Esophagus (tissue), 2 donors: ENCODE data around the gene CABLES1. TPM values are rescaled to one million over a fixed set of nuclear protein-coding genes. Genes with fewer than 3 reads are reported as not detected.

ENCODE experiments used
- H3K27ac ChIP-seq, 2 donors: one replicate each; pipeline ENCODE4 v1.5.1; 2013; ENCODE audit warnings: low read depth in 2 of 2, mild to moderate bottlenecking in 2 of 2, inconsistent platforms in 1 of 2, low read length in 1 of 2, moderate library complexity in 1 of 2
- H3K27me3 ChIP-seq, 2 donors: one replicate each; pipeline ENCODE4 v1.6.1; 2013; ENCODE audit warnings: low read length in 2 of 2, control low read depth in 1 of 2, mild to moderate bottlenecking in 1 of 2; ENCODE audit not compliant: insufficient read depth in 2 of 2, control insufficient read depth in 1 of 2
- H3K36me3 ChIP-seq, 2 donors: one replicate each; pipeline ENCODE4 v1.6.1; 2013; ENCODE audit warnings: low read length in 1 of 2; ENCODE audit not compliant: control insufficient read depth in 2 of 2, insufficient read depth in 2 of 2
- H3K4me1 ChIP-seq, 2 donors: one replicate each; pipeline ENCODE4 v1.6.1; 2013; ENCODE audit warnings: low read length in 1 of 2; ENCODE audit not compliant: control insufficient read depth in 2 of 2, insufficient read depth in 2 of 2
- H3K4me3 ChIP-seq, 2 donors: one replicate each; pipeline ENCODE4 v1.5.1; 2013; ENCODE audit warnings: low read length in 2 of 2, mild to moderate bottlenecking in 2 of 2, low read depth in 1 of 2, moderate library complexity in 1 of 2
- H3K9me3 ChIP-seq, 2 donors: one replicate each; pipeline ENCODE4 v1.6.1; 2013; ENCODE audit warnings: mild to moderate bottlenecking in 2 of 2, low read depth in 1 of 2, low read length in 1 of 2, moderate library complexity in 1 of 2; ENCODE audit not compliant: control insufficient read depth in 2 of 2, insufficient read depth in 1 of 2
- WGBS, 2 donors: extraction: QIAGEN DNeasy Blood & Tissue Kit; methylation state at CpG; one replicate each; pipeline ENCODE4 v1.1.7; 2013; 5-methylcytosine and 5-hydroxymethylcytosine counted together
- polyA plus RNA-seq, 2 donors: library from polyadenylated mRNA; stranded (reverse); fragments of 200-250 nt; gene quantifications; one replicate each; pipeline ENCODE4 v1.2.3, GENCODE V29; 2013
- donor health status: healthy with polysubstance abuse.
- donor health status: Bipolar disorder and iron deficiency.

Gene CABLES1
- polyA plus RNA-seq, 2 donors: 3.8 to 10.0 TPM

DNA sequence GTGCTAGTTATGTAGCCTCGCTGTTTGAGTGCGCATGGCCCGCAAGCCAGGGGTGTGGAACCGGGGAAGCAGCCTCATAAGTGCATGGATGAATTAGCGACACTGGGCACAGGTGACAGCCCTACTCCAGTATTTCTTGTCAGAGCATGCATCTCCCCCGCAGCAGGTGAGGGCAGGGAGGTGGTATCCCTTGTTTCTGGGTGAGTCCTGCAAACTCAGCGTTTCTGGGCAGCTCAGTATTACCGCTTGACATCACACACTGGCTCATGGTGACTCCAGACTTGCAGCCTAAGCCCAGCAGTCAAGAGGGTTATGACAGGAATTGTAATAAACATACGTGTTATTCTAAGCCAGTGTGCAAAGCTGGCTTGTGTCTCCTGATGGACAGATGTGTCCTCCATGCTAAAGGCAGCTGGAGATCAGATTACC, 2.5 kb downstream of the CABLES1 start:
- no peaks in the 10 kb centered on the region for H3K36me3 ChIP-seq
- peaks cover 0 to 2% of the 10 kb centered on the region in 2 donors for H3K9me3 ChIP-seq
- H3K27ac ChIP-seq: peak overlapping the region; percentile 15 to 67
- peaks cover 11 to 20% of the 10 kb centered on the region in 2 donors for H3K4me1 ChIP-seq
- 52 to 64% methylated on average over 9 of the region's 9 CpGs for WGBS, 2 donors
- H3K27me3 ChIP-seq: no peaks in the 10 kb centered on the region
- peak overlapping the region in 1 of 2 donors; percentile 75 for H3K4me3 ChIP-seq

DNA sequence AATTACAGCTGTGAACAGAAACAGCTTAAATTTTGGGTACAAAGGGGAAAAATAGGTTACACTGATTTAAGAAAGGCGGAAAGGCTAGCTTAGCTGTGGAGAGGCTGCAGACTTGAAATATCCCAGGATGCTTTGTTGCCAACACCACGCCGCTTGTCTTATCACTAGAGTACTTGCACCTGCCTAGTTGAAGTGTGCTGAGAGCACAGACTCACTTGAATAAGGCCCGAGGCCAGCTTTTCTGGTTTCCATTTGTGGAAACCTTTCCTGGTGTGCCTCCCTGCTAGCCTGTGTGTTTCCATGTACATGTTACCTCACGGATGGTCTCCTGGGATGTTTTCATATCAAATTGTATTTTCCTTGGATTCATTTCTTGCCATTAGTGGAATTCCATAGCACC, 3.2 kb downstream of the CABLES1 start:
- Histone ChIP-seq H3K4me3 (no peak overlapping the region), H3K4me1 (peaks cover 12 to 24% of the 10 kb centered on the region in 2 donors), H3K27ac (no peak overlapping the region), H3K36me3 (no peaks in the 10 kb centered on the region), H3K27me3 (no peaks in the 10 kb centered on the region), H3K9me3 (peaks cover 0 to 2% of the 10 kb centered on the region in 2 donors)
- WGBS, 2 donors: 57 to 76% methylated on average over 5 of the region's 5 CpGs

DNA sequence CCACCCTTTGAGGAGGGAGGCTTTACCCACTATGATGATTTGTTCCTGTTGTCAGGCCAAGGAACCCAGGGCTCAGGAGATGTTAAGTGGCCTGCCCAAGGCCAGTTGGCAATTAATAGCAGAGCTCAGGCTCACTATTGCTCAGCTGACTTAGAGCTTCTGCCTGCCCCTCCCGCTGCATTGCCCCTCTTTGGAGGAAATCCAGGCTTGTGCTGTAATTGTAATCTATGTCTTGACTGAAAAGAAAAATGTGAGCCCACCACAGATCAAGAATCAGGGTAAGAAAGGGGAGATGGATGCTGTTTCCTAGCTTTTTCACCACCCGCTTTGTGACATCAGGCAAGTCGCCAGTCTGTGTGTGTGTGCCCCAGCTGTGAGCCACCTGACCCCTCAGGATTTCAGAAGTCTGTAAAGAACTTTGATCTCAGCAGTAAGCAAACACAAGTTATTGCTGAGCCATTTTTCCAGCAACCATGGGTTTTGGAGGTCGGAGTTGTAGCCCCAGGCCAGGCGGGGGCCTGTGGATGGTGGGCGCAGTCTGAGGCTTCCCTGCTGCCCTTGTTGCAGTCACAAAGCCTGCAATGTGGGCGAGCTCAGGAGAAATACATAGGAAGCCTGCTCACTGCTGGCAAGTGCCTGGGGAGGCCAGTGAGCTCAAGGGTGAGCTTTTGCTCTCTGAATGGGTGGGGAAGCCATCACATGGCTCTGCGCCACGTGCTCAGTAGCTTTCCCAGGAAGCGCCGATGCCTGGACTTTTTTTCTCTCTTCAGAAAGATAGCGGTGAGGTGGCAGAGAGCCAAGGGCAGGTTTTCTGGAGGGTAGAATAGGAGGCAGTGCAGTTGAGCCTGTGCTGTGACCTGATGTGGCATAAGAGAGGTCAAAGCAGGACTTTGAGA, 6.1 kb downstream of the CABLES1 start:
- H3K36me3 ChIP-seq: no peaks in the 10 kb centered on the region
- H3K4me3 ChIP-seq: no peak overlapping the region
- peaks cover 0 to 2% of the 10 kb centered on the region in 2 donors for H3K9me3 ChIP-seq
- H3K27me3 ChIP-seq: no peaks in the 10 kb centered on the region
- peaks cover 17 to 25% of the 10 kb centered on the region in 2 donors for H3K4me1 ChIP-seq
- WGBS, 2 donors: 48 to 54% methylated on average over 12 of the region's 12 CpGs
- H3K27ac ChIP-seq: no peak overlapping the region

DNA sequence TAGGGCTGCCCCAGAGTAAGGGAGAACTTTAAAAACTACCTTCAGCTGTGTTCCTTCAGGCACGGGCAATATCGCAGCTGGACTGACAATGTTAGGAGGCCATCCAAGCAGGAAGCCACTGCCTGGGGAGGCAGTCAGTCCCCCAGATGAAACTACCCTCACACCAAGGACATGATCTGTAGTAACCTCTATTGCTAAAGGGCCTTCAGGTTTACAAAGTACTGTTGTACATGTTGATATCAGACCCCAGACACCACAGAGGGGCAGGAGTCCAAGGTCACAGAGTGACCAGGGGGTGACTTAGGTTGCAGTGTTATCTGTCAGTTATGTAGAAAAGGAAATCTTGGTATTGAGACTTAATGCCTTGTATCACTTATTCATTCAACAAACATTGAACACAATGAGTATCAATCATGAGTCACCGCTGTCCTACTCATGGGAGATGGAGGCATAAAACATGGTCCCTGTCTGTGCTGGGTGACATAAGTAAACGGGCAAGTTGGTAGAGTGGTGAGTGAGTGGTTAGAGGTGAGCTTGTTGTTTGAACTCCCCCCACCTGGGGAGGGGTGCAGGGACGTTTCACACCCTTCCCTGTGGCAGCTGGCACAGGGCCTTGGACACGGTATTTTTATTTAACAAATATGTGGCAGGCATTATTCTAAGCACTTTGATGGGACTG, 7.1 kb downstream of the CABLES1 start:
- Histone ChIP-seq H3K27me3 (no peaks in the 10 kb centered on the region), H3K4me1 (peaks cover 17 to 25% of the 10 kb centered on the region in 2 donors), H3K4me3 (no peak overlapping the region), H3K9me3 (peaks cover 0 to 2% of the 10 kb centered on the region in 2 donors), H3K27ac (peak overlapping the region; percentile 72 to 91), H3K36me3 (no peaks in the 10 kb centered on the region)
- 48 to 52% methylated on average over 6 of the region's 6 CpGs for WGBS, 2 donors

GRCh38 chr18:23143016-23143814, 7.9 kb downstream of the CABLES1 start:
- Histone ChIP-seq H3K4me3 (no peak overlapping the region), H3K4me1 (peaks cover 15 to 22% of the 10 kb centered on the region in 2 donors)
- WGBS, 2 donors: 29 to 34% methylated on average over 10 of the region's 10 CpGs

GRCh38 chr18:23143815-23144261, 8.6 kb downstream of the CABLES1 start:
- Histone ChIP-seq H3K27ac (peak overlapping the region; percentile 72 to 91), H3K4me1 (peaks cover 15 to 22% of the 10 kb centered on the region in 2 donors), H3K9me3 (peaks cover 0 to 2% of the 10 kb centered on the region in 2 donors), H3K36me3 (no peaks in the 10 kb centered on the region), H3K27me3 (no peaks in the 10 kb centered on the region), H3K4me3 (no peak overlapping the region)
- 32 to 48% methylated on average over 9 of the region's 9 CpGs for WGBS, 2 donors

More at GRCh38 chr18:23143016-23143814, 7.9 kb downstream of the CABLES1 start:
- no peaks in the 10 kb centered on the region for H3K27me3 ChIP-seq
- peaks cover 0 to 2% of the 10 kb centered on the region in 2 donors for H3K9me3 ChIP-seq
- peak overlapping the region; percentile 72 to 91 for H3K27ac ChIP-seq
- no peaks in the 10 kb centered on the region for H3K36me3 ChIP-seq

GRCh38 chr18:23144640-23145039, 9.4 kb downstream of the CABLES1 start:
- Histone ChIP-seq H3K36me3 (no peaks in the 10 kb centered on the region), H3K4me1 (peaks cover 15 to 22% of the 10 kb centered on the region in 2 donors), H3K4me3 (no peak overlapping the region), H3K27ac (no peak overlapping the region), H3K9me3 (peaks cover 0 to 2% of the 10 kb centered on the region in 2 donors), H3K27me3 (no peaks in the 10 kb centered on the region)
- WGBS, 2 donors: 91 to 93% methylated on average over 4 to 7 of the region's 7 CpGs

- Histone ChIP-seq H3K9me3 (peaks cover 0 to 2% of the 10 kb centered on the region in 2 donors), H3K27me3 (no peaks in the 10 kb centered on the region), H3K27ac (no peak overlapping the region), H3K4me1 (peaks cover 15 to 22% of the 10 kb centered on the region in 2 donors), H3K36me3 (no peaks in the 10 kb centered on the region), H3K4me3 (no peak overlapping the region)
- 79 to 80% methylated on average over 5 of the region's 5 CpGs for WGBS, 2 donors
These were observed 10.3 kb downstream of the CABLES1 start for GRCh38 chr18:23145621-23146020.
